SK-N-SH (cell line): ENCODE results near the gene ALKBH8. TPM values are rescaled to one million over a fixed set of nuclear protein-coding genes. Genes with fewer than 3 reads are reported as not detected.
"Not testable (repeated sequence)": the region's sequence is repeated elsewhere in the genome, so short reads cannot be mapped to it uniquely, and the experiment has no call there.

Experiments
- CTCF ChIA-PET: fragments of 300-600, 350-600 bp; formaldehyde crosslinking; extraction: SDS; loops from one replicate; lab custom pipeline; 2021; lab: Yijun Ruan, JAX
- POLR2A ChIA-PET: fragments of 350-600 bp; sonication (Branson Sonifier 250); formaldehyde crosslinking; extraction: SDS; loops from one replicate; lab custom pipeline; 2020; ENCODE audit warnings: antibody characterized with exemption, inconsistent platforms; lab: Yijun Ruan, JAX
- DNase-seq: peaks from one replicate; pipeline ENCODE4 v3.0.0; 2012
- H2AFZ ChIP-seq: fragments of 200-600 bp; sonication (generic); 2 replicates; pipeline ENCODE4 v1.8.1; 2016; ENCODE audit warnings: antibody characterized with exemption, mild to moderate bottlenecking, low read depth
- H3F3A ChIP-seq: fragments of 200-600 bp; sonication (generic); replicated peaks from 2 replicates; pipeline ENCODE3; 2016; ENCODE audit warnings: antibody characterized with exemption, mild to moderate bottlenecking; ENCODE audit not compliant: insufficient read depth
- H3K27ac ChIP-seq, 2 experiments: fragments of 200-500 bp in 1 of 2; fragments of 200-600 bp in 1 of 2; sonication (Bioruptor generic) in 1 of 2; sonication (generic), shearing (Covaris generic) in 1 of 2; 2 replicates each; pipeline versions ENCODE4 v1.5.1 to v1.6.1; 2014 to 2016; ENCODE audit warnings: low read depth in 2 of 2, inconsistent platforms in 1 of 2, low read length in 1 of 2, mild to moderate bottlenecking in 1 of 2, mixed read lengths in 1 of 2
- H3K27me3 ChIP-seq: fragments of 200-600 bp; sonication (generic), shearing (Covaris generic); 2 replicates; pipeline ENCODE4 v1.6.1; 2016; ENCODE audit warnings: mixed run types; ENCODE audit not compliant: insufficient read depth
- H3K36me3 ChIP-seq, 2 experiments: fragments of 200-500 bp in 1 of 2; fragments of 200-600 bp in 1 of 2; sonication (Bioruptor generic) in 1 of 2; sonication (generic) in 1 of 2; replicated peaks in 1 of 2; 2 replicates each; pipeline versions ENCODE3 to v1.5.1; 2014 to 2016; ENCODE audit warnings: low read length in 1 of 2, mild to moderate bottlenecking in 1 of 2; ENCODE audit not compliant: insufficient read depth in 2 of 2, control insufficient read depth in 1 of 2
- H3K4me1 ChIP-seq, 2 experiments: fragments of 200-500 bp in 1 of 2; fragments of 200-600 bp in 1 of 2; sonication (Bioruptor generic) in 1 of 2; sonication (generic), shearing (Covaris generic) in 1 of 2; 2 replicates each; pipeline versions ENCODE4 v1.5.1 to v1.6.1; 2014 to 2016; ENCODE audit warnings: low read depth in 1 of 2, low read length in 1 of 2, mixed run types in 1 of 2; ENCODE audit not compliant: insufficient read depth in 2 of 2, control insufficient read depth in 1 of 2
- H3K4me2 ChIP-seq: fragments of 200-600 bp; sonication (generic), shearing (Covaris generic); 2 replicates; pipeline ENCODE4 v1.6.1; 2017; ENCODE audit warnings: mixed run types
- H3K4me3 ChIP-seq, 2 experiments: fragments of 200-500 bp in 1 of 2; fragments of 200-600 bp in 1 of 2; sonication (Bioruptor generic) in 1 of 2; sonication (generic), shearing (Covaris generic) in 1 of 2; 2 replicates each; pipeline versions ENCODE4 v1.5.1 to v1.8.1; 2014 to 2016; ENCODE audit warnings: low read depth in 2 of 2, inconsistent platforms in 1 of 2, low read length in 1 of 2, mild to moderate bottlenecking in 1 of 2, mixed read lengths in 1 of 2, moderate library complexity in 1 of 2
- H3K79me2 ChIP-seq: fragments of 200-600 bp; sonication (generic); 2 replicates; pipeline ENCODE4 v1.8.1; 2017; ENCODE audit warnings: mild to moderate bottlenecking; ENCODE audit not compliant: insufficient read depth
- H3K9ac ChIP-seq: fragments of 200-600 bp; sonication (generic); 2 replicates; pipeline ENCODE4 v1.6.1; 2017; ENCODE audit warnings: mixed run types
- H3K9me2 ChIP-seq: fragments of 200-600 bp; sonication (generic); 2 replicates; pipeline ENCODE4 v1.6.1; 2017; ENCODE audit warnings: mixed run types
- H3K9me3 ChIP-seq: fragments of 200-600 bp; sonication (generic); 2 replicates; pipeline ENCODE4 v1.6.1; 2017; ENCODE audit warnings: mixed run types, mild to moderate bottlenecking, moderate library complexity
- H4K20me1 ChIP-seq: fragments of 200-600 bp; sonication (generic); 2 replicates; pipeline ENCODE4 v1.6.1; 2017; ENCODE audit warnings: mild to moderate bottlenecking, mixed run types; ENCODE audit not compliant: insufficient read depth
- CHD2 ChIP-seq: fragments of 150-350 bp; IDR thresholded peaks from 2 replicates; pipeline ENCODE4 v1.6.1; 2018; ENCODE audit warnings: low read length; ENCODE audit not compliant: partially characterized antibody
- ELF1 ChIP-seq: IDR thresholded peaks from 2 replicates; pipeline ENCODE4 v1.4.0; 2012
- EP300 ChIP-seq, 2 experiments: IDR thresholded peaks; 2 replicates each; pipeline versions ENCODE4 v1.4.0 to v1.6.1; 2012; ENCODE audit warnings: borderline replicate concordance in 1 of 2, low read depth in 1 of 2, low read length in 1 of 2
- EZH2phosphoT487 ChIP-seq: fragments of 200-600 bp; sonication (generic); IDR thresholded peaks from 2 replicates; pipeline ENCODE4 v1.6.1; 2017; ENCODE audit warnings: low read depth, mixed run types, mild to moderate bottlenecking, antibody characterized with exemption, moderate library complexity, borderline replicate concordance
- FOXM1 ChIP-seq: IDR thresholded peaks from 2 replicates; pipeline ENCODE4 v1.4.0; 2012; ENCODE audit warnings: low read depth, mild to moderate bottlenecking
- GABPA ChIP-seq: IDR thresholded peaks from 2 replicates; pipeline ENCODE4 v1.4.0; 2012; ENCODE audit warnings: low read depth, mild to moderate bottlenecking
- MEF2A ChIP-seq: IDR thresholded peaks from 2 replicates; pipeline ENCODE4 v1.4.0; 2012; ENCODE audit warnings: low read depth, borderline replicate concordance
- MXI1 ChIP-seq: IDR thresholded peaks from 2 replicates; pipeline ENCODE4 v1.6.1; 2012; ENCODE audit warnings: mild to moderate bottlenecking, low read depth, low read length, improper control_type of control experiment
- NRF1 ChIP-seq: IDR thresholded peaks from 2 replicates; pipeline ENCODE4 v1.6.1; 2012; ENCODE audit warnings: low read depth, mild to moderate bottlenecking, low read length
- POLR2AphosphoS5 ChIP-seq: IDR thresholded peaks from 2 replicates; pipeline ENCODE4 v1.6.1; 2012; ENCODE audit warnings: low read depth, low read length
- RXRA ChIP-seq: IDR thresholded peaks from 2 replicates; pipeline ENCODE4 v1.4.0; 2012; ENCODE audit warnings: low read depth, mild to moderate bottlenecking, borderline replicate concordance
- TAF1 ChIP-seq: IDR thresholded peaks from 2 replicates; pipeline ENCODE4 v1.6.1; 2012; ENCODE audit warnings: low read depth, mild to moderate bottlenecking, low read length, moderate library complexity, borderline replicate concordance
- WGBS: methylation state at CpG from one replicate; pipeline ENCODE4 v1.1.6; 2017; ENCODE audit warnings: low lambda C conversion rate; 5-methylcytosine and 5-hydroxymethylcytosine counted together
- polyA plus RNA-seq, 3 experiments: library from polyadenylated mRNA; depleted of rRNA; stranded (reverse); fragments of >200 nt; gene quantifications; 2 replicates each; pipeline ENCODE4 v1.2.3, GENCODE V29; 2012
- TF ChIP-seq, protein P1 (sequence below): IDR thresholded peaks from 2 replicates; pipeline ENCODE4 v1.4.0; 2012; ENCODE audit warnings: low read depth, borderline replicate concordance

ALKBH8 gene
- polyA plus RNA-seq, 1 of the 3 experiments (the other 2 are of a cell fraction): 2.4 TPM

DNA sequence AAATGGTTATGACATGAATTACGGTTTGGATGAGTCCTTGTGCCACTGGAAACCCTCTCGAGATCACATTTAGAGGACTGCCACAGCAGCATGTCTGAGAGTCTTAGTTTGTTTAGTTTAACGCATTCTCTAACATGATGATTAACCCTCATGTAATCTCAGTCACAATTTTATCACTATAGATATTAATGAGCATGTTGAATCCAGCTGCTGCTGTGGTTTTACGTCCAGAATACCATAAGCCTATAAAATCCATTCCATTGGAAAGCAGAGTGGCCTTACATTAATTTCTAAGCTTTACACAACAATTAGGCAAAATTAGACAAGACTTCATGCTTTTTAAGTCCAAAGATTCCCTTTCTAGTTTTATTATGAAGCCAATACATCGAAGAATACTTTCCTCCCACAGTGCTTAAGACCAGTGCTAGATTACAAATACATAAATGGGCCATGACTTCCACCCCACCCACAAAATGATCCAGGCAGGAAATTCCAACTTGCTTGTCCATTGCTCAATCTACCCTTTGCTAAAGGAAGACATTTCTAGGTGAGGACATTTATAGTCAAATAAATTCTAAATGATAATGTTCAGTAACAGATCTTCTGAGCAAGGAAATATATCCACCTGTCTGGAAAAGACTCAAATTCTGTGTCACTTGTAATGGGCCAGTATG is 21.9 kb upstream of the ALKBH8 start (continued):
- TF ChIP-seq FOXM1 (no peak), ELF1 (no peak)
- TF ChIP-seq, all 33 proteins: peak for 0

DNA sequence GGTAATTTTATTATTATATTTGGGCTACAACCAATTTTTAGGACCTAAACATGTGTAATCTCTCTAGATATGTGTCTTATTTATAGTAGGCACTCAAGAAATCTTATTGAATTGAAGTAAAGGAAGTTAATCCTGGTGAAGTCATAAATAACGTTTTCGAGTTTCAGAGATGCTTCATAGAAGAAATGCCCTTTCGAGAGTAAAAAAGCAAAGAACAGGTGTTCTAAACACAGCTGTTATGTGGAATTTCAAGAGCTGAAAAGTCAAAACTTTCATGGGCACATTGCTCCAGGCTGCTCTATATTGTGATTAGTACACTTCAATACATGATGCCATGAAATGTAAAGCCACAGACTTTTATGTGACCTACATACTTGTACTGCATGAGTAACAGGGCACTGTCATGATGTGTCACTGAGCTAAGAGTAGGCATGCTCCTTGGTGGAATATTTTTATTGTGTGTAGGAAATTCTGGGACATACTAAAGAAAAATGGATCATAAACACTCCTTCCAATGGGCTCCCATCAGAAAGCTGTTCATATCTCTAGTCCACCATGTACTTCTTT is 18.2 kb upstream of the ALKBH8 start:
- TF ChIP-seq FOXM1: no peak
- TF ChIP-seq, protein P1, sequence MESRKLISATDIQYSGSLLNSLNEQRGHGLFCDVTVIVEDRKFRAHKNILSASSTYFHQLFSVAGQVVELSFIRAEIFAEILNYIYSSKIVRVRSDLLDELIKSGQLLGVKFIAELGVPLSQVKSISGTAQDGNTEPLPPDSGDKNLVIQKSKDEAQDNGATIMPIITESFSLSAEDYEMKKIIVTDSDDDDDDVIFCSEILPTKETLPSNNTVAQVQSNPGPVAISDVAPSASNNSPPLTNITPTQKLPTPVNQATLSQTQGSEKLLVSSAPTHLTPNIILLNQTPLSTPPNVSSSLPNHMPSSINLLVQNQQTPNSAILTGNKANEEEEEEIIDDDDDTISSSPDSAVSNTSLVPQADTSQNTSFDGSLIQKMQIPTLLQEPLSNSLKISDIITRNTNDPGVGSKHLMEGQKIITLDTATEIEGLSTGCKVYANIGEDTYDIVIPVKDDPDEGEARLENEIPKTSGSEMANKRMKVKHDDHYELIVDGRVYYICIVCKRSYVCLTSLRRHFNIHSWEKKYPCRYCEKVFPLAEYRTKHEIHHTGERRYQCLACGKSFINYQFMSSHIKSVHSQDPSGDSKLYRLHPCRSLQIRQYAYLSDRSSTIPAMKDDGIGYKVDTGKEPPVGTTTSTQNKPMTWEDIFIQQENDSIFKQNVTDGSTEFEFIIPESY: no peak
- no peak for TF ChIP-seq MXI1
- no peak for TF ChIP-seq RXRA
- TF ChIP-seq CHD2: no peak
- no peak for TF ChIP-seq TAF1
- TF ChIP-seq EZH2phosphoT487: no peak
- TF ChIP-seq EP300 (IDR thresholded peaks at IDR 0.05; ENCODE audit: borderline replicate concordance in 1 of 2, low read depth in 1 of 2, low read length in 1 of 2): no peak
- TF ChIP-seq NRF1: no peak
- no peak for TF ChIP-seq MEF2A
- H3K27ac ChIP-seq: no peak overlapping the region
- H4K20me1 ChIP-seq: no peaks in the 10 kb centered on the region
- no peaks in the 10 kb centered on the region for H3K9me2 ChIP-seq
- no peaks in the 10 kb centered on the region for H3K9me3 ChIP-seq
- ChIA-PET CTCF (interaction anchor here (0.8 to 1.8 kb wide), 4 partner anchors 10 to 157 kb away, joined by 3 to 7 read pairs (median 3); no protein-coding TSS in a partner anchor), POLR2A (no interaction called here)
- no peaks in the 10 kb centered on the region for H3K36me3 ChIP-seq
- WGBS: 24% methylated on average over 3 of the region's 3 CpGs
- no peak overlapping the region for H3K4me3 ChIP-seq
- H3K4me2 ChIP-seq: no peak overlapping the region
- no peak overlapping the region for H2AFZ ChIP-seq
- H3K4me1 ChIP-seq: no peaks in the 10 kb centered on the region
- no peaks in the 10 kb centered on the region for H3K79me2 ChIP-seq
- no peak for DNase-seq
- H3F3A ChIP-seq: no peaks in the 10 kb centered on the region
- no peaks in the 10 kb centered on the region; the same call in 1 of the 2 replicates for H3K27me3 ChIP-seq
- H3K9ac ChIP-seq: no peak overlapping the region

DNA sequence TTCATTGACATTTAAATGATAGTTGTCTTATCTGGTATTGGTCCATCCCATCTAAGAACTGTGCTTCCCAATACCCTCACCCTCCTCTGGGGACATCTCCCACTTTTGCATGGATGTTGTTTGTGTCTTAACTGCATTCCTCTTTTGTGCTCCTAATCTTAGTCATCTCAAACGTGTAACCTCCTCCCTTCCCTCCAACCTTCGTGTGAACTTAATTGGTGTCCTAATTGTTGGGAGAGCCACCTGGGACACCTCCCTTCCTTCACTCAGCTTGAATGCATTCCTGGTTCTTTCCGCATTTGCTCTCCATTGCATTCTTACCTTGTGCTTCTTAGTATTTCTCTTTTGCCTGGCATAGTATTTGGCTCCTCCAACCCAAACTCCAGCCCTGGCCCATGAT is 15.6 kb upstream of the ALKBH8 start:
- TF ChIP-seq GABPA (no peak), POLR2AphosphoS5 (no peak)
- Histone ChIP-seq H3K4me2 (no peak overlapping the region), H3K9me3 (no peaks in the 10 kb centered on the region), H4K20me1 (no peaks in the 10 kb centered on the region), H3K27ac (no peak overlapping the region), H3K9ac (no peak overlapping the region), H3F3A (no peaks in the 10 kb centered on the region), H3K27me3 (no peaks in the 10 kb centered on the region; the same call in 1 of the 2 replicates), H3K36me3 (no peaks in the 10 kb centered on the region), H3K9me2 (no peaks in the 10 kb centered on the region), H2AFZ (no peak overlapping the region), H3K4me3 (no peak overlapping the region), H3K79me2 (no peaks in the 10 kb centered on the region), H3K4me1 (no peaks in the 10 kb centered on the region)
- 46% methylated on average over 3 of the region's 3 CpGs for WGBS
- ChIA-PET POLR2A (no interaction called here), CTCF (no interaction called here)
- DNase-seq: no peak

DNA sequence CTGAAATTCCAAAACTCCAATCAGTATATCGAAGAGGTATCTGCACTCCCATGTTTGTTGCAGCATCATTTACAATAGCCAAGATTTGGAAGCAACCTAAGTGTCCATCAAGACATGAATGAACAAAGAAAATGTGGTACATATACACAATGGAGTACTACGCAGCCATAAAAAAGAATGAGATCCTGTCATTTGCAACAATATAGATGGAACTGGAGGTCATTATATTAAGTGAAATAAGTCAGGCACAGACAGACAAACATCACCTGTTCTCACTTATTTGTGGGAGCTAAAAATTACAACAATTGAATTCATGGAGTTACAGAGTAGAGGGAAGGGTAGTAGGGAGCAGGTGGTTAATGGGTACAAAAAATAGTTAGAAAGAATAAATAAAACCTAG is 13.6 kb upstream of the ALKBH8 start:
- H3K79me2 ChIP-seq, H3K4me2 ChIP-seq, H3K4me3 ChIP-seq, H3K27me3 ChIP-seq, H3F3A ChIP-seq, DNase-seq, H3K27ac ChIP-seq, H3K9me3 ChIP-seq, H3K9me2 ChIP-seq, H3K4me1 ChIP-seq, H3K36me3 ChIP-seq, H2AFZ ChIP-seq, H3K9ac ChIP-seq, H4K20me1 ChIP-seq: not testable (repeated sequence)
- CTCF ChIA-PET: interaction anchor here (1.0 to 3.8 kb wide), 2 partner anchors 11 to 15 kb away, joined by 3 to 25 read pairs; partner anchors contain the start of gene ALKBH8
- POLR2A ChIA-PET: interaction anchor here (0.6 kb wide), 1 partner anchor 967 kb away, joined by 3 read pairs; no protein-coding TSS in a partner anchor
- WGBS: 81% methylated on average over 2 of the region's 2 CpGs
